Transverse colon (tissue), 4 donors: Measurements from ENCODE around the gene CFAP54. TPM values are rescaled to one million over a fixed set of nuclear protein-coding genes. Genes with fewer than 3 reads are reported as not detected.

ENCODE experiments used
- DNase-seq: peaks from one replicate; pipeline ENCODE4 v3.0.0-alpha.2; 2019
- H3K27ac ChIP-seq, 4 donors: fragments of 200-600 bp; sonication (generic); 2 replicates each; pipeline ENCODE4 v1.5.1; 2016 to 2018; ENCODE audit warnings: inconsistent platforms in 4 of 4
- H3K27me3 ChIP-seq: fragments of 200-600 bp; sonication (generic); 2 replicates; pipeline ENCODE4 v1.5.1; 2017; ENCODE audit warnings: inconsistent platforms
- H3K36me3 ChIP-seq, 4 donors: fragments of 200-600 bp; sonication (generic); 2 replicates each; pipeline ENCODE4 v1.5.1; 2017 to 2019; ENCODE audit warnings: inconsistent platforms in 4 of 4
- H3K4me1 ChIP-seq, 4 donors: fragments of 200-600 bp; sonication (generic); 2 replicates each; pipeline ENCODE4 v1.5.1; 2017 to 2020; ENCODE audit warnings: inconsistent platforms in 4 of 4
- H3K4me3 ChIP-seq, 4 donors: fragments of 200-600 bp; sonication (generic); 1 replicate in 1 of 4; 2 replicates in 3 of 4; pipeline versions ENCODE4 v1.5.1 to v1.6.1; 2017 to 2019; ENCODE audit warnings: inconsistent platforms in 4 of 4
- H3K9me3 ChIP-seq, 2 donors: fragments of 200-600 bp; sonication (generic); 2 replicates each; pipeline ENCODE4 v1.5.1; 2017 to 2019; ENCODE audit warnings: inconsistent platforms in 2 of 2
- CTCF ChIP-seq, 5 experiments: fragments of 200-600 bp in 3 of 5; fragments of 450-650 bp in 2 of 5; sonication (generic) in 3 of 5; IDR thresholded peaks; 1 replicate in 2 of 5; 2 replicates in 3 of 5; pipeline ENCODE4 v1.5.1; 2016 to 2017; ENCODE audit warnings: antibody characterized with exemption in 5 of 5, inconsistent platforms in 3 of 5, mild to moderate bottlenecking in 2 of 5, moderate library complexity in 1 of 5
- EP300 ChIP-seq: sonication (generic); formaldehyde crosslinking; IDR thresholded peaks from one replicate; pipeline ENCODE4 v1.6.1; 2017; ENCODE audit warnings: antibody characterized with exemption, low read depth
- POLR2A ChIP-seq: fragments of 450-650 bp; IDR thresholded peaks from one replicate; pipeline ENCODE4 v1.6.1; 2016; ENCODE audit warnings: antibody characterized with exemption, mild to moderate bottlenecking, moderate library complexity
- POLR2AphosphoS5 ChIP-seq, 3 donors: sonication (generic); formaldehyde crosslinking; IDR thresholded peaks; one replicate each; pipeline ENCODE4 v1.6.1; 2016; ENCODE audit warnings: antibody characterized with exemption in 3 of 3
- WGBS, 2 donors: methylation state at CpG; one replicate each; pipeline ENCODE4 v1.1.5; 2018; ENCODE audit warnings: low coverage in 1 of 2; 5-methylcytosine and 5-hydroxymethylcytosine counted together
- in situ Hi-C, 4 donors: fragments of 200-750 bp; cut with MboI; loops; one replicate each; pipeline versions ENCODE4 v1.15.0 to v1.15.1; 2017; ENCODE audit warnings: low sequenced_read_pairs in 3 of 4, low pct_ligation_motif_present in 1 of 4, low pct_unique_long_range_greater_than_20kb in 1 of 4
- intact Hi-C: fragments of 100-400 bp; cut with DNase I; formaldehyde crosslinking; loops from one replicate; pipeline ENCODE4 v1.15.1; 2023; ENCODE audit warnings: low total_unique reads
- total RNA-seq, 4 donors: library from RNA; depleted of rRNA; stranded (reverse); fragments of >200 nt; gene quantifications; one replicate each; pipeline ENCODE4 v1.1.0, GENCODE V29; 2016

The CFAP54 gene
- total RNA-seq, 4 donors from 2014 or later: 0.14 to 22.3 (median 2.1) TPM; not detected in 1

GRCh38 chr12:96872961-96873360 is 383.6 kb downstream of the CFAP54 start:
- intact Hi-C loops: no loop called here
- Histone ChIP-seq H3K36me3 (no peaks in the 10 kb centered on the region), H3K4me3 (no peak overlapping the region), H3K9me3 (no peaks in the 10 kb centered on the region), H3K27ac (no peak overlapping the region), H3K27me3 (no peaks in the 10 kb centered on the region), H3K4me1 (no peaks in the 10 kb centered on the region)
- in situ Hi-C loops: no loop called here
- DNase-seq: no peak
- TF ChIP-seq EP300 (no peak), CTCF (IDR thresholded peaks at IDR 0.05) (no peak), POLR2AphosphoS5 (IDR thresholded peaks at IDR 0.05) (no peak), POLR2A (no peak)

DNA sequence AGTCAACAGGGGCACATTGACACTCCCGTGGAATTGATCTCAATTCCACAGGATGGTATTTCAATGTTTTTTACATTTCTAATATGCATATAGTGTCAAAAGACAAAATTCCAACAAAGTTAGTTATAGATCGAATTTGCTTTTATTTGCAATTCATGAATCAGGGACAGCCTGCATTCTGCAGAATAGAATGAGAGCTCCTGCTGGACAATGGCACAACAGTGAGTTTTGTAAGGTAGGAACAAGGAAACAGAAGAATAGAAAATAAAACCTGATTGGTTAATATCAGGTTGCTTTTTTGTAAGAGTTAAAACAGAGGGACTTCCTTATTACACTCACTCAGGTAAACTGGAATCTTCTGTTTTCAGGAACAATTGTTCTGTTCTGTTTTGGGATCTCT is 384.8 kb downstream of the CFAP54 start:
- Histone ChIP-seq H3K9me3 (no peaks in the 10 kb centered on the region), H3K36me3 (no peaks in the 10 kb centered on the region), H3K4me3 (no peak overlapping the region), H3K4me1 (no peaks in the 10 kb centered on the region), H3K27ac (no peak overlapping the region), H3K27me3 (no peaks in the 10 kb centered on the region)
- WGBS, 2 donors: 71 to 81% methylated on average over 2 of the region's 2 CpGs
- in situ Hi-C loops: no loop called here
- intact Hi-C loops: no loop called here
- no peak for DNase-seq
- TF ChIP-seq POLR2A (no peak), CTCF (IDR thresholded peaks at IDR 0.05) (no peak), EP300 (no peak), POLR2AphosphoS5 (IDR thresholded peaks at IDR 0.05) (no peak)

GRCh38 chr12:96876966-96877365 is 387.6 kb downstream of the CFAP54 start:
- intact Hi-C loops: no loop called here
- TF ChIP-seq POLR2AphosphoS5 (IDR thresholded peaks at IDR 0.05): no peak
- TF ChIP-seq POLR2A: no peak
- H3K27me3 ChIP-seq: no peaks in the 10 kb centered on the region
- no peaks in the 10 kb centered on the region for H3K4me1 ChIP-seq
- DNase-seq: no peak
- H3K27ac ChIP-seq: no peak overlapping the region
- H3K4me3 ChIP-seq: no peak overlapping the region
- WGBS, 2 donors: 83 to 86% methylated on average over 2 to 3 of the region's 3 CpGs
- no peaks in the 10 kb centered on the region for H3K36me3 ChIP-seq
- H3K9me3 ChIP-seq: no peaks in the 10 kb centered on the region
- in situ Hi-C loops: no loop called here

DNA sequence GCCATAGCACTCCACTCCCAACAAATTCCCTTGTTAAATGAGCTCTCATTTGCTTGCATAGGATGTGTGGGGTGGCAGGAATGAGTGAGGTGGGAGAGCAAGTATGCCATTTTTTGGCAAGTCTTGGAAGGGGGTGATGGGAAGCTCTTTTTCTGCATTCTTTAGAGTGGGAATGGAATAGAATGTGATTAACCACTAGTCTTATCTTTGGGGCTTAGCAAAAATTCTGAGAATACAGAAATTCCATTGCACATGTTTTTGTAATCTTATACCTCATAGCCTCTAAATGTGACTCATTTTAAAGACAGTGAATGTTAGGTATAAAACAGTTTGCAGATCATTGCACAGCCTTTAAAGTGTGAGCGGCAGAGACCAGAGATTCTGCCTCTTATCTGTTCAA is 389.3 kb downstream of the CFAP54 start:
- no peak overlapping the region for H3K4me3 ChIP-seq
- H3K27me3 ChIP-seq: no peaks in the 10 kb centered on the region
- H3K36me3 ChIP-seq: no peaks in the 10 kb centered on the region
- WGBS, 2 donors: 60 to 81% methylated on average over 1 of the region's 1 CpG
- intact Hi-C loops (no loop called here), in situ Hi-C loops (no loop called here)
- no peak for DNase-seq
- TF ChIP-seq EP300 (no peak), CTCF (IDR thresholded peaks at IDR 0.05) (no peak), POLR2A (no peak), POLR2AphosphoS5 (IDR thresholded peaks at IDR 0.05) (no peak)
- H3K27ac ChIP-seq: no peak overlapping the region
- no peaks in the 10 kb centered on the region for H3K4me1 ChIP-seq
- no peaks in the 10 kb centered on the region for H3K9me3 ChIP-seq

DNA sequence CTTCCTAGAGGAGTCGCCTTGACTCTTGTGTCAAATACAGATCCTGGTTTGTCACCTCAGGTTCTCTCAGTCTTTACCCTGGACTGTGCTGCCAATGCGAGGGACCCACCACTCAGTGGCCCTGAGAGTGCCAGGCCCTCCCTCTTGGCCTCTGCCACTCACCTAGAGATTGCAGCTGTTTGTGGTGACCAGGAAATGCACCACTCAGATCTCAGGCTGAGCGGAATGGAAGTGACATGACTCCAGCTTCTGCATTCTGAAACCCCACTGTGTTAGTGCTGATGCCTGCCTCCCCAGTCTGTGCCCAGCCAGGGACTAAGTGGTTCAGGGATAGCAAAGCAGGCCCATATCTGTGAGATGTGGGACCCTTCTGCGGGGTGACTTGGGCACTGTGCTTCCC is 389.9 kb downstream of the CFAP54 start:
- no peak overlapping the region for H3K4me3 ChIP-seq
- H3K27me3 ChIP-seq: no peaks in the 10 kb centered on the region
- in situ Hi-C loops: no loop called here
- no peaks in the 10 kb centered on the region for H3K9me3 ChIP-seq
- intact Hi-C loops: no loop called here
- no peak overlapping the region for H3K27ac ChIP-seq
- H3K4me1 ChIP-seq: no peaks in the 10 kb centered on the region
- 79 to 100% methylated on average over 1 to 4 of the region's 4 CpGs for WGBS, 2 donors
- TF ChIP-seq POLR2A (no peak), POLR2AphosphoS5 (IDR thresholded peaks at IDR 0.05) (no peak), EP300 (no peak), CTCF (IDR thresholded peaks at IDR 0.05) (no peak)
- H3K36me3 ChIP-seq: no peaks in the 10 kb centered on the region
- no peak for DNase-seq
